Neural cell (in vitro differentiated cells): ENCODE data around the gene INTS6. TPM values are rescaled to one million over a fixed set of nuclear protein-coding genes. Genes with fewer than 3 reads are reported as not detected.

Experiments used
- H2AFZ ChIP-seq: fragments of 200-600, 300-800 bp; sonication (generic), shearing (Covaris generic); 2 replicates; pipeline ENCODE4 v1.6.0; 2014; ENCODE audit warnings: low read depth, mild to moderate bottlenecking, antibody characterized with exemption, low read length, moderate library complexity
- H3F3A ChIP-seq: fragments of 200-600 bp; shearing (Covaris generic); 2 replicates; pipeline ENCODE4 v1.6.1; 2016; ENCODE audit warnings: mild to moderate bottlenecking, moderate library complexity, mixed read lengths, antibody characterized with exemption, low read length; ENCODE audit not compliant: insufficient read depth, poor library complexity, severe bottlenecking
- H3K27ac ChIP-seq: fragments of 200-600, 300-800 bp; sonication (generic), shearing (Covaris generic); 2 replicates; pipeline ENCODE4 v1.5.1; 2014; ENCODE audit warnings: mild to moderate bottlenecking, low read length, moderate library complexity
- H3K27me3 ChIP-seq: fragments of 300-800, 200-600 bp; sonication (generic), shearing (Covaris generic); 2 replicates; pipeline ENCODE4 v1.6.0; 2014; ENCODE audit warnings: mild to moderate bottlenecking, low read depth, low read length, moderate library complexity; ENCODE audit not compliant: insufficient read depth
- H3K36me3 ChIP-seq: fragments of 300-800, 200-600 bp; sonication (generic), shearing (Covaris generic); 2 replicates; pipeline ENCODE4 v1.5.1; 2014; ENCODE audit warnings: mild to moderate bottlenecking, antibody characterized with exemption, low read length, moderate library complexity; ENCODE audit not compliant: insufficient read depth
- H3K4me2 ChIP-seq: fragments of 300-800, 200-600 bp; sonication (generic), shearing (Covaris generic); 2 replicates; pipeline ENCODE4 v1.6.0; 2014; ENCODE audit warnings: mild to moderate bottlenecking, low read length
- H3K4me3 ChIP-seq: fragments of 300-800, 200-600 bp; sonication (generic), shearing (Covaris generic); 2 replicates; pipeline ENCODE4 v1.5.1; 2014; ENCODE audit warnings: mild to moderate bottlenecking, low read length, moderate library complexity
- H3K79me2 ChIP-seq: fragments of 200-600 bp; shearing (Covaris generic); replicated peaks from 2 replicates; pipeline ENCODE4 v1.6.0; 2014; ENCODE audit warnings: mild to moderate bottlenecking, low read length, moderate library complexity; ENCODE audit not compliant: insufficient read depth
- H3K9ac ChIP-seq: fragments of 300-800, 200-600 bp; sonication (generic), shearing (Covaris generic); 2 replicates; pipeline ENCODE4 v1.6.1; 2016; ENCODE audit warnings: mild to moderate bottlenecking, low read length, mixed read lengths
- H3K9me2 ChIP-seq: fragments of 200-600 bp; shearing (Covaris generic); 2 replicates; pipeline ENCODE4 v1.6.1; 2016; ENCODE audit warnings: mild to moderate bottlenecking, low read length, mixed read lengths; ENCODE audit not compliant: insufficient read depth
- H3K9me3 ChIP-seq: fragments of 200-600, 300-800 bp; sonication (generic), shearing (Covaris generic); 2 replicates; pipeline ENCODE4 v1.6.1; 2016; ENCODE audit warnings: mild to moderate bottlenecking, mixed run types, low read length, moderate library complexity, mixed read lengths
- H4K20me1 ChIP-seq: fragments of 200-600 bp; shearing (Covaris generic); 2 replicates; pipeline ENCODE4 v1.6.1; 2016; ENCODE audit warnings: mild to moderate bottlenecking, mixed run types; ENCODE audit not compliant: insufficient read depth
- CTCF ChIP-seq: fragments of 450-650 bp; IDR thresholded peaks from 2 replicates; pipeline ENCODE4 v1.5.1; 2014; ENCODE audit warnings: antibody characterized with exemption, mild to moderate bottlenecking, moderate library complexity; ENCODE audit not compliant: poor library complexity, severe bottlenecking
- EP300 ChIP-seq: fragments of 450-650 bp; conservative IDR thresholded peaks from 2 replicates; pipeline ENCODE4 v1.6.1; 2014; ENCODE audit warnings: antibody characterized with exemption, mild to moderate bottlenecking, moderate library complexity; ENCODE audit not compliant: poor library complexity, severe bottlenecking
- EZH2 ChIP-seq: fragments of 200-600, 300-800 bp; shearing (Covaris generic), sonication (generic); IDR thresholded peaks from 2 replicates; pipeline ENCODE4 v1.6.1; 2014; ENCODE audit warnings: antibody characterized with exemption, low read length, borderline replicate concordance, mild to moderate bottlenecking; ENCODE audit not compliant: insufficient read depth, poor library complexity, severe bottlenecking
- MXI1 ChIP-seq: fragments of 450-650 bp; conservative IDR thresholded peaks from 2 replicates; pipeline ENCODE4 v1.6.1; 2014; ENCODE audit warnings: antibody characterized with exemption, mild to moderate bottlenecking; ENCODE audit not compliant: poor library complexity, severe bottlenecking
- POLR2AphosphoS5 ChIP-seq: IDR thresholded peaks from 2 replicates; pipeline ENCODE4 v1.6.1; 2012
- RAD21 ChIP-seq: fragments of 450-650 bp; conservative IDR thresholded peaks from 2 replicates; pipeline ENCODE4 v1.6.1; 2014; ENCODE audit warnings: antibody characterized with exemption, mild to moderate bottlenecking, moderate library complexity
- REST ChIP-seq: IDR thresholded peaks from 2 replicates; pipeline ENCODE4 v1.6.1; 2012; ENCODE audit warnings: borderline replicate concordance
- SMC3 ChIP-seq: fragments of 450-650 bp; conservative IDR thresholded peaks from 2 replicates; pipeline ENCODE4 v1.6.1; 2014; ENCODE audit warnings: antibody characterized with exemption, mild to moderate bottlenecking, moderate library complexity; ENCODE audit not compliant: poor library complexity
- TAF1 ChIP-seq: IDR thresholded peaks from 2 replicates; pipeline ENCODE4 v1.6.1; 2012; ENCODE audit warnings: low read depth
- polyA plus RNA-seq: library from polyadenylated mRNA; depleted of rRNA; stranded (reverse); fragments of >200 nt; gene quantifications from 2 replicates; pipeline ENCODE4 v1.2.3, GENCODE V29; 2014

Gene INTS6
- polyA plus RNA-seq, 1 donor from 2014 or later = 22.6 TPM

GRCh38 chr13:51332566-51333361 lies 120.1 kb downstream of the INTS6 start:
- H3K4me2 ChIP-seq = no peak overlapping the region
- H3K9me3 ChIP-seq = no peaks in the 10 kb centered on the region
- no peaks in the 10 kb centered on the region for H3F3A ChIP-seq
- H3K27me3 ChIP-seq = no peaks in the 10 kb centered on the region
- no peaks in the 10 kb centered on the region for H4K20me1 ChIP-seq
- no peak overlapping the region for H3K9ac ChIP-seq
- no peak overlapping the region for H3K4me3 ChIP-seq
- no peaks in the 10 kb centered on the region for H3K36me3 ChIP-seq
- H3K79me2 ChIP-seq = no peaks in the 10 kb centered on the region
- H3K9me2 ChIP-seq = no peaks in the 10 kb centered on the region
- no peak overlapping the region for H3K27ac ChIP-seq
- H2AFZ ChIP-seq = no peak overlapping the region
- TF ChIP-seq RAD21 (no peak), EP300 (no peak), REST (no peak), EZH2 (no peak), SMC3 (no peak), TAF1 (no peak), CTCF (no peak), MXI1 (no peak), POLR2AphosphoS5 (no peak)

DNA sequence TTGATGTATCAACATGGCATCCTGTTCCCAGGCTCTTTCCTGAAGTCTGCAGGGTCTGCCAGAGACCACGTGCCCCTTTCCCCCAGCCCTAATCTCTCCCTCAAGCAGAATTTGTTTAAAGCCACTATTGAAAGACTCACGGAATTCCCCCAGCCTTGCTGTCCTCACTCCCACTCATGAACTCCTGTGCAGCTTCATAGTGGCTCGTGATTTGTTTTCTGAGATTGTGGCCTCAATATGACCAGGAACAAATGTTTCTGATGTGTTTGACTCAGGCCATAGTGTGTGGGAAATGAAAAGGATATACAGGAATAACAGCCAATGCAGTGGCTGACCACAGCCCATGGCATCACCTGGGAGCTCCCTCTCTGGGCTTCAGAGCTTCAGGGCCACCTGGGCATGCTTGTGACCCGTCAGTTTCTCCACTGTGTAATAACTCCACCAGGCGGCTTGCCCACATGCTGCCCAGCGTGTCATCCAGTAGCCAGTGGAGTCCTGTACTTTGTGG lies 121.4 kb downstream of the INTS6 start:
- Histone ChIP-seq H3K9me2 (no peaks in the 10 kb centered on the region), H3K79me2 (no peaks in the 10 kb centered on the region), H3K9me3 (no peaks in the 10 kb centered on the region), H4K20me1 (no peaks in the 10 kb centered on the region), H3K36me3 (no peaks in the 10 kb centered on the region), H3K4me3 (no peak overlapping the region), H2AFZ (no peak overlapping the region), H3K4me2 (no peak overlapping the region), H3K9ac (no peak overlapping the region), H3K27me3 (no peaks in the 10 kb centered on the region), H3F3A (no peaks in the 10 kb centered on the region), H3K27ac (no peak overlapping the region)
- no peak for TF ChIP-seq MXI1
- no peak for TF ChIP-seq EZH2
- TF ChIP-seq CTCF = no peak
